ENCODE results near the gene IGFLR1.
"Not testable (repeated sequence)": the region's sequence is repeated elsewhere in the genome, so short reads cannot be mapped to it uniquely, and the experiment has no call there.

IGFLR1 gene

GRCh38 chr19:35775298-35776101 lies 33.2 kb upstream of the IGFLR1 start, which contains the start of gene ARHGAP33:
TSS of gene ARHGAP33 (plus strand) at chr19:35775564. CDS start at chr19:35775659, 95 bp downstream.
- TF ChIP-seq ZFX (IDR thresholded peaks at IDR 0.05): peak; percentile 51; the same call in 1 of the 2 replicates
- TF ChIP-seq CTCF (conservative IDR thresholded peaks at IDR 0.05): no peak
- peak within 1 kb of the TSS; percentile 84 for H3K27ac ChIP-seq

DNA sequence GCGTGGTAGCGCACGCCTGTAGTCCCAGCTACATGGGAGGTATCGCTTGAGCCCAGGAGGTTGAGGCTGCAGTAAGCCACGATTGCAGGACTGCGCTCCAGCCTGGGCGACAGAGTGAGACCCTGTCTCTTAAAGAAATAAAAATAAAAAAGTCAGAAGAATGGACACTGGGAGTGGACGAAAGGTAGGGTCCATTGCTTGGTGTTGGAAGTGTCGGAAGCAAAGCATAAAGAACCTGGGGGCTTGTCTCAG lies 32.7 kb upstream of the IGFLR1 start:
- TF ChIP-seq CTCF (conservative IDR thresholded peaks at IDR 0.05) (no peak), ZFX (IDR thresholded peaks at IDR 0.05) (no peak)
- H3K27ac ChIP-seq: peak overlapping the region; percentile 84; the same call in 1 of the 2 replicates

DNA sequence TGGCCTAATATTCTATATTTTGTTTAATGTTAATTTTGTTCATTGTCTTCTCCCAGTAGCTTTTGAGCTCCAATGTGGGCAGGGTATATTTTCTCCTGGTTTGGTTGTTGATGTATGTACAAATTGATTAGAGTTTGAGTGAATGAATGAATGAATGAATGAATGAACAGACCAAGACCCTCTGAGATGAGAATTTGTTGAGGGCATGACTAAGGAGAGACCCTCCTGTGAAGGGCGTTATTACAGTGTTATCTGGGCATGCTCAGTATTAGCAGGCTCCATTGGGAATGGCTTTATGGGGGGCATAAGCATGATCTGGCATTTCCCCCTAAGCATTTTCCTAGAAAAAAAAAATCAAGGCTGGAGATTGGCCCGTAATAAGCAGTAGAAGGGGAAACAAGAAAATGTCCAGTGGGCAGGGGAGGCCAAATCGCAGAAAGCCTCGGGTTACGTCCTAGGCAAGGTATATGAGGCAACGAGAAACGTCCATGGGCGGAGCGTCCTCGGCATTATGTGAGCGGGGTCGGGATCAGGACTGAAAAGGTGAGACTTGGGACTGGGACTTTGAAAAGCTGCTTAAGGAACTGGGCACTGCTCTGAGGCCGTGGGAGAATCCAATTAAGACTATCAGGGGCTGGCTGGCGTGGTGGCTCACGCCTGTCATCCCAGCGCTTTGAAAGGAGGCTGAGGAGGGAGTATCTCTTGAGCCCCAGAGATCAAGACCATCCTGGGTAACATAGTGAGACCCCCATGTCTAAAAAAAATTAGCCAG lies 32.2 kb upstream of the IGFLR1 start:
- TF ChIP-seq ZFX (IDR thresholded peaks at IDR 0.05) (no peak), CTCF (conservative IDR thresholded peaks at IDR 0.05) (no peak)
- H3K27ac ChIP-seq: peak overlapping the region; percentile 84; the same call in 1 of the 2 replicates

DNA sequence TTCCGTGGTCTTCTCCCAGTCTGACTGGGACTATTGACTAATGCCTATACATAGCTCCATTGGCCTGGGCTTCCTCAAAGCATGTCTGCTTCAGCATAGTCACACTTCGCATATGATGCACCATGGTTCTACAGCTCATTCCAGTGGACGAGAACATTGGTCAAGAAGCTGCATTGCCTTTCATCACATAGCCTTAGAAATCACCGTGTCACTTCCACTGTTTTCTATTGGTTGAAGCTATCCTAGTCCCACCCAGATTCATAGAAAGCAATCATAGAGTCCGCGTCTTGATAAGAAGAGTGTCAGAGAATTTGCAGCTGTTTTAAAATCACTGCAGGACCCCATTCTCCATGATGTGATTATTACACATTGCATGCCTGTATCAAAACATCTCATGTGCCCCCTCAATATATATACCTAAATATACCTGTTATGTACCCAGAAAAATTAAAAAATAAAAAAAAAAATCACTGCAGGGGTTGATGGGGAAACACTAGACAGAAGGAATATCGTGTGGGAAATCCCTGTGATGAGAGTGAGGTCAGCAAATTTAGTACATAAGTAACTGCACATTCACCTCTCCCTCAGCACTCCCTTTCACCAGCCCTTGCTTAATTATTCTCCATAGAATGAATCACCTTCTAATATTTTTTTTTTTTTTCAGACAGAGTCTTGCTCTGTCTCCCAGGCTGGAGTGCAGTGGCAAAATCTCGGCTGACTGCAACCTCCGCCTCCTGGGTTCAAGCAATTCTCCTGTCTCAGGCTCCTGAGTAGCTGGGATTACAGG lies 31.0 kb upstream of the IGFLR1 start:
- no peak overlapping the region for H3K27ac ChIP-seq
- no peak for TF ChIP-seq CTCF (conservative IDR thresholded peaks at IDR 0.05)
- no peak for TF ChIP-seq ZFX (IDR thresholded peaks at IDR 0.05)

DNA sequence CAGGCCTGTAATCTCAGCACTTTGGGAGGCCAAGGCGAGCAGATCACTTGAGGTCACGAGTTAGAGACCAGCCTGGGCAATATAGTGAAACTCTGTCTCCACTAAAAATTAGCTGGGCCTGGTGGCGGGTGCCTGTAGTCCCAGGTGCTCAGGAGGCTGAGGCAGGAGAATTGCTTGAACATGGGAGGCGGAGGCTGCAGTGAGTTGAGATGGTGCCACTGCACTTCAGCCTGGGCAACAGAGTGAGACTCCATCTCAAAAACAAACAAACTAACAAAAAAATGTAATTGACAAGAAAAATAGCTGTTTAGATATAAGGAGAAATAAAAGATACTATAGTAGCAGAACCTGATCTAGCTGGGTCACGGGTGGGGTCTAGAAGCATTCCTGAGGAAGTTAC lies 30.1 kb upstream of the IGFLR1 start:
- H3K27ac ChIP-seq: not testable (repeated sequence)

DNA sequence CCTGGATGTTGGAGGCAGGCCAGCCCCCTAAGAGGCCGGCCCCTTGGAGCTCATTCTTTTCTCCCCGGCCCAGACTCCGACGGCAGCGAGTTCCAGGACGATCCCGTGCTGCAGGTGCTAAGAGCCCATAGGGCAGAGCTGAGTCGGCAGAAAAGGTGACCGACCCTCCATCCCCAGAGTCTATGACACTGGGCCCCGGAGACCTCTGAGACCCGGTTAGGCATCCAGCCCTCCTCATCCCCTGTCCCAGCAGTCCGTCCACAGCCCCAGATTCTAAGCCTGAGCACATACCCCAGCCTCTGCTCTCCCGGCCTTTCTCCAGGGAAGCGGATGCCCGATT lies 25.8 kb upstream of the IGFLR1 start:
- H3K27ac ChIP-seq: no peak overlapping the region
- TF ChIP-seq ZFX (IDR thresholded peaks at IDR 0.05): no peak
- TF ChIP-seq CTCF (conservative IDR thresholded peaks at IDR 0.05): no peak

- H3K27ac ChIP-seq: no peak overlapping the region
Observed at GRCh38 chr19:35767288-35768081, 25.2 kb upstream of the IGFLR1 start.

More at GRCh38 chr19:35767288-35768081, 25.2 kb upstream of the IGFLR1 start:
- TF ChIP-seq CTCF (conservative IDR thresholded peaks at IDR 0.05): no peak
- no peak for TF ChIP-seq ZFX (IDR thresholded peaks at IDR 0.05)

Data from C4-2B (cell line).